Hair follicle dermal papilla cell (primary cell): Measurements from ENCODE around the gene ZBTB26. TPM values are rescaled to one million over a fixed set of nuclear protein-coding genes. Genes with fewer than 3 reads are reported as not detected.

Source experiments
- small RNA-seq: library from RNA; depleted of rRNA; stranded (forward); fragments of <200 nt; gene quantifications from one replicate; pipeline ENCODE3, GENCODE V24; 2012
- total RNA-seq: library from RNA; depleted of rRNA; stranded (reverse); fragments of >200 nt; gene quantifications from 2 replicates; pipeline ENCODE4 v1.2.3, GENCODE V29; 2012

ZBTB26 gene
- total RNA-seq, result 6.0 and 6.7 TPM in 2 replicates

GRCh38 chr9:122931226-122932121, at the start of gene ZBTB26:
Gene ZBTB26, minus strand, starts transcription at chr9:122931512. Its CDS starts 11,578 bp downstream, at chr9:122919934.

GRCh38 chr9:122940749-122941581, 9.7 kb upstream of the ZBTB26 start, which contains the start of gene RABGAP1:
Gene RABGAP1, plus strand, starts transcription at chr9:122941020. Its CDS starts 16,040 bp downstream, at chr9:122957060.

GRCh38 chr9:122912964-122913673, 18.2 kb downstream of the ZBTB26 start, which contains the start of gene ZBTB6:
Gene ZBTB6, minus strand, starts transcription at chr9:122913323. Its CDS starts 1,251 bp downstream, at chr9:122912072.

GRCh38 chr9:122904823-122905710, 26.2 kb downstream of the ZBTB26 start, which contains the start of gene RC3H2:
Gene RC3H2, minus strand, starts transcription at chr9:122905359. Its CDS starts 7,850 bp downstream, at chr9:122897509.

Small RNA genes lying within 50 kb of the gene (small RNA-seq; reads per million reads assigned to genes)
- gene RNY1P15, result not detected
- 256 reads per million, percentile 99 among the genes with 10 or more reads in this experiment for gene SNORD90

Other genes starting within 250 kb of the ZBTB26 start
- gene OR1L4, start 207.5 kb downstream of the ZBTB26 start, total RNA-seq, result not detected in 2 replicates
- not detected in 2 replicates for gene OR1L6, start 189.2 kb downstream of the ZBTB26 start, total RNA-seq
- gene OR5C1, start 142.6 kb downstream of the ZBTB26 start, total RNA-seq, result not detected in 2 replicates
- gene OR1K1, start 131.4 kb downstream of the ZBTB26 start, total RNA-seq, result not detected in 2 replicates
- gene PDCL, start 102.9 kb downstream of the ZBTB26 start, total RNA-seq, result 36.7 and 39.8 TPM in 2 replicates
- 73.1 and 79.7 TPM in 2 replicates for gene RC3H2, start 26.2 kb downstream of the ZBTB26 start, total RNA-seq
- 19.3 and 19.6 TPM in 2 replicates for gene ZBTB6, start 18.2 kb downstream of the ZBTB26 start, total RNA-seq
- gene RABGAP1, start 9.5 kb upstream of the ZBTB26 start, total RNA-seq, result 79.4 and 92.3 TPM in 2 replicates
- 0.49 and 1.1 TPM in 2 replicates for gene GPR21, start 102.2 kb upstream of the ZBTB26 start, total RNA-seq